CD4-positive, alpha-beta T cell treated with Interleukin-10 for 1 hour (primary cell): ENCODE results near the gene SPPL2B.
"Not testable (repeated sequence)": the region's sequence is repeated elsewhere in the genome, so short reads cannot be mapped to it uniquely, and the experiment has no call there.

ENCODE experiments used
- DNase-seq: peaks from one replicate; pipeline ENCODE4 v3.0.0-alpha.2; 2020

SPPL2B gene

DNA sequence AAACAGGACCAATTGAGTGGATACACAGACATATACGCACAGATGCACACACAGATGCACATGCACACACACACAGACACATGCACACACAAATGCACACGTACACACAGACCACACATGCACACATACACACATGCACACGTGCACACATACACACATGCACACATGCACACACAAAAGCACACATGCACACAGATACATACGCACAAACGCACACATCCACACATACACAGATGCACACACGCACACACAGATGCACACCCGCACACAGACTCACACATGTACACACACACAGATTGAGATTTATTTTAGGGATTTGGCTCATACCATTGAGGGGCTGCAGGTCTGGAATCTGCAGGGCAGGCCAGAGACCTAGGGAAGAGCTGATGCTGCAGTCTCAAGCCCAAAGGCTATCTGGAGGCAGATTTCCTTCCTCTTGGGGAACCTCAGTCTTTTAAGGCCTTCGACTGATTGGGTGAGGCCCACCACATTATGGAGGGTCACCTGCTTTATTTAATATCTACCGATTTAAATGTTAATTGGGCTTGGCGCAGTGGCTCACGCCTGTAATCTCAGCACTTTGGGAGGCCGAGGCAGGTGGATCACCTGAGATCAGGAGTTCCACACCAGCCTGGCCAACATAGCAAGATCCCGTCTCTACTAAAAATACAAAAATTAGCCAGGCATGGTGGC, 54.2 kb downstream of the SPPL2B start:
- DNase-seq: no peak

DNA sequence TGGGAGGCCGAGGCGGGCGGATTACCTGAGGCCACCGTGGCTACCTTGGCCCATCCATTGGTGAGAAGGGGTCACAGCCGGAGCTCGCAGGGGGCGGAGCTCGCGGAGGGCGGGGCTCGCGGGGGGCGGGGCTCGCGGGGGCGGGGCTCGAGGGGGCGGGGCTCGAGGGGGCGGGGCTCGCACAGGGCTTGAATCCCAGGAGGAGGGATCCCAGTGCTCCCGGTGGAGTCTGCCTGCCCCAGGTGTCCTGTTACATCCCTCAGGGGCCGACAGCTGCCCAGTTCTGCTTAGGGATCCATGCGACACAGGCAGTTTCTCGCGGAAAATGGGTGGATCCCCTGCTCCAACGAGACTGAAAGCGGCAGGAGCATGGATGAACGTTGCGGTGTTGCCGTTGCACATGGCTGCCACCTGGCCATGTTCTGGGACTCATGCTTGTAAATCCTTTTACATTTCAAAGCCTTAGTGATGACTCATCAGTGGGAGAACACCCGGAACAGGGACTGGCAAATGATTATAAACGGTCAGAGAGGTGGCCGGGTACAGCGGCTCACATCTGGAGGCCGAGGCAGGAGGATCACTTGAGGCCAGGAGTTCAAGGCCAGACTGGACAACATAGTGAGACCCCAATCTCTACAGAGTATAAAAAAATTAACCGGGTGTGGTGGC, 56.7 kb downstream of the SPPL2B start:
- DNase-seq: no peak

DNA sequence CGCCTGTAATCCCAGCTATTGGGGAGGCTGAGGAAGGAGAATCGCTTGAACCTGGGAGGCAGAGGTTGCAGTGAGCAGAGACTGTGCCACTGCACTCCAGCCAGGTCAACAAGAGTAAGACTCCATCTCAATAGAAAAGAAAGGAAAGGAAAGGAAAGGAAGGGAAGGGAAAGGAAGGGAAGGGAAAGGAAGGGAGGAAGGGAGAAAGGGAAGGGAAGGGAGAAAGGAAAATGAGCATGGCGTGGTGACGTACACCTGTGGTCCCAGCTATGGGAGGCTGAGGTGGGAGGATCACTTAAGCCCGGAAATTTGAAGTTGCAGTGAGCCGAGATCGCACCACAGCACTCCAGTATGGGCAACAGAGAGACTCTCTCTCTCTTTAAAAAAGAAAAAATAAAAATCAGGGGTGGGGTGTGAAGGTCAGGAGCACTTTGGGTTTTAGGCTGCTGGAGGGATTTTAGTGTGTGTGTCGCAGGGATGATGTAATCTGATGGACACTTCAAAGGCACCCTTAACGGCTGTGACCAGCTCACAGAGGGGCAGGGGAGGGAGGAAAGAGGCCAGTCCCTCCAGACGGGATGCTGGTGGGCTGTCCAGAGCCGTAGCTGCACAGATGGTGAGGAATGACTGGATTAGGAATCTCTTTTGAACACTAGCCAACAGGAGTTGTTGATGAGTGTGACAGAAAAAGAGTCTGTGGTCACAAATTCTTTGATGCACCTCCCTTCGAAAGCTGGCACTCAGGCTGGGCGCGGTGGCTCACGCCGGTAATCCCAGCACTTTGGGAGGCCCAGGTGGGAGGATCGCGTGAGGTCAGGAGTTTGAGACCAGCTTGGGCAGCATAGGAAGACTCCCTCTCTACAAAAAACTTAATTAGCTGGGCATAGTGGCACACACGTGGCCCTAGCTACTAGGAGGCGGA, 59.1 kb downstream of the SPPL2B start:
- no peak for DNase-seq

DNA sequence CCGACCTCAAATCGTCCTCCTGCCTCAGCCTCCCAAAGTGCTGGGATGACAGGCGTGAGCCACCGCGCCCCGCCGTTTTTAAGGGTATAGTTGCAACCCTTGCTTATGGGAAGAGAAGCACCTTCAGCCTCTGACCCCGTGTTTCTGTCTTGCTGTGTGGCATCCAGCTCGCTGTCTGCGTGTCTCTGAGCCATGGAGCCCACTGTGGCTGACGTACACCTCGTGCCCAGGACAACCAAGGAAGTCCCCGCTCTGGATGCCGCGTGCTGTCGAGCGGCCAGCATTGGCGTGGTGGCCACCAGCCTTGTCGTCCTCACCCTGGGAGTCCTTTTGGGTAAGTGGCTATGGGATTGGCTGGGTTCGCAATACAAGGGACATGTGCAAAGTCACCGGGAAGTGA, 61.1 kb downstream of the SPPL2B start:
- no peak for DNase-seq

DNA sequence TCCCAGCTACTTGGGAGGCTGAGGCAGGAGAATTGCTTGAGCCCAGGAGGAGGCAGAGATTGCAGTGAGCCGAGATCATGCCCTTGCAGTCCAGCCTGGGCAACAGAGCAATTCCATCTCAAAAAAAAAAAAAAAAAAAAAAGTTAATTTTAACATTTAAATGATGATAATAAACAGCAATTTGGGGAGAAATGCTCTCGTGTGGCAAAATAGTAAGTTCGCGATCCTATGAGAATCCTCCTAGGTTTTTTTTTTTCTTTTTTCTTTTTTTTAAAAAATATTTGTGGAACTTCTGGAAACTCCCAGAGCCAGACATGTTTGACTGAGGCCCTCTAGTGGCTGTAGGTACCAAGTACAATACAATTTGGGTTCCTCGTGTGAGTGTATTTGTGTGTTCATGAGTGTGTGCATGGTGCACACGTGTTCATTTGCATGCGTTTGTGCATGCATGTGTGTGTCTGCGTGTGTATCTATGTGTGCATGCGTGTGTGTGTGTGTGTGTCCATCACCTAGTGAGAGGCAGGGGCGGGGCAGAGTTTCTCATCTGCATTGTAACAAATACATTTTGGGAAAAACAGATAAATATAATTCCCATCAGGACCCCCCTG, 62.7 kb downstream of the SPPL2B start:
- DNase-seq: peak; percentile 75

DNA sequence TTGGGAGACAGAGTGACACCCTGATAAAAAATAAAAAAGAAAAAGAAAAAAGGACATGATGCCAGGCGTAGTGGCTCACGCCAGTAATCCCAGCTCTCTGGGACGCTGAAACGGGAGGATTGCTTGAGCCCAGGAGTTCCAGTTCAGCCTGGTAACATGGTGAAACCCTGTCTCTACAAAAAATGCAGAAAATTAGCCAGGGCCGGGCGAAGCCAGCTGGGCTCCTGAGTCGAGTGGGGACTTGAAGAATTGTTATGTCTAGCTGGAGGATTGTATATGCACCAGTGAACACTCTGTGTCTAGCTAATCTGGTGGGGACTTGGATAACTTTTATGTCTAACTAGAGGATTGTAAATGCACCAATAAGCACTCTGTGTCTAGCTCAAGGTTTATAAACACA, 63.9 kb downstream of the SPPL2B start:
- no peak for DNase-seq

DNA sequence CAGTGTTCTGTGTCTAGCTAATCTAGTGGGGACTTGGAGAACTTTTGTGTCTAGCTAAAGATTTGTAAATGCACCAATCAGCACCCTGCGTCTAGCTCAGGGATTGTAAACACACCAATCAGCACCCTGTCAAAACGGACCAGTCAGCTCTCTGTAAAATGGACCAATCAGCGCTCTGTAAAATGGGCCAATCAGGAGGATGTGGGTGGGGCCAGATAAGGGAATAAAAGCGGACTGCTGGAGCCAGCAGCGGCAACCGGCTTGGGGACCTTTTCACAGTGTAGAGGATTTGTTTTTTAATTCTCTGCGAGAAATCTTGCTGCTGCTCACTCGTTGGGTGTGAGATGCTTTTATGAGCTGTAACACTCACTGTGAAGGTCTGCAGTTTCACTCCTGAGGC, 64.4 kb downstream of the SPPL2B start:
- peak; percentile 19 for DNase-seq

DNA sequence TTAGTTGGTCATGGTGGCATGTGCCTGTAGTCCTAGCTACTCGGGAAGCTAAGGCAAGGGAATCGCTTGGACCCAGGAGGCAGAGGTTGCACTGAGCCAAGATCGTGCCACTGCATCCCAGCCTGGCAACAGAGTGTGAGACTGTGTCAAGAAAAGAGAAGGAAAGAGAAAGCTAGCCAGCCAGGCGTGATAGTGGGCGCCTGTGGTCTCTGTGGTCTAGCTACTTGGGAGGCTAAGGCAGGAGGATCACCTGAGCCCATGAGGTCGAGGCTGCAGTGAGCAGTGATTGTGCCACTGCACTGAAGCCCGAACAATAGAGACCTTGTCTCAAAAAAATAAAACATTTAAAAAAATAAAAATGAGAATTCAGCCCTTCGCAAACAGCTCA, 65.6 kb downstream of the SPPL2B start:
- peak; percentile 28 for DNase-seq

DNA sequence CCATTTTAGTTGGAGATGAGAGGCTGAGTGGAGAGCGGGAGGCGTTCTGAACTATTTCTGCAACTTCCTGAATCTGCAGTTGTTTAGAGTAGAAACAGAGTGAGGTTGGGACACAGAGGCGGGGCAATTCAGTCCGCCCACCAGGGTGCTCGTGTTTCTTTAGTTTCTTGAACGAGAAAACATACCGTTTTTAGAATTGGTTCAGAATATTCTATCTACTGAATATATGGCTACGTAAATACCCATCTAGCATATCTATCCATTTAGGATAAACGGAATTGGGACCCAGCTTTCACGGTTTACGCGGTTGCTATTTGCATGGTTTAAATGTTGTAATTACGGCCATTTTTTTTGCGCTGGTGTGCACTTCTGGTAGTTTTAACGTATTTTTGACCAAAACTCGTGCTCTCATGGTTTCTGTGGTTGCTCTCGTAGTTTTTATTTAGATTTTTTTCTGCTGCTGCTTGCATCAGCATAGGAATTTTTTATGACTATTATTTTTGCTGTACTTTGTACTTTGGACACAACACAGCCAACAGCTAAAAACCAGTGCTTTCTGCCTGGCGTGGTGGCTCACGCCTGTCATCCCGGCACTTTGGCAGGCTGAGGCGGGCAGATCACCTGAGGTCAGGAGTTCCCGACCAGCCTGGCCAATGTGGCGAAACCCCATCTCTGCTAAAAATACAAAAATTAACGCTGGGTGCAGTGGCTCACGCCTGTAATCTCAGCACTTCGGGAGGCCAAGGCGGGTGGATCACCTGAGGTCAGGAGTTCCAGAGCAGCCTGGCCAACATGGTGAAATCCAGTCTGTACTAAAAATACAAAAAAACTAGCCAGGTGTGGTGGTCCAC, 66.2 kb downstream of the SPPL2B start:
- no peak for DNase-seq

DNA sequence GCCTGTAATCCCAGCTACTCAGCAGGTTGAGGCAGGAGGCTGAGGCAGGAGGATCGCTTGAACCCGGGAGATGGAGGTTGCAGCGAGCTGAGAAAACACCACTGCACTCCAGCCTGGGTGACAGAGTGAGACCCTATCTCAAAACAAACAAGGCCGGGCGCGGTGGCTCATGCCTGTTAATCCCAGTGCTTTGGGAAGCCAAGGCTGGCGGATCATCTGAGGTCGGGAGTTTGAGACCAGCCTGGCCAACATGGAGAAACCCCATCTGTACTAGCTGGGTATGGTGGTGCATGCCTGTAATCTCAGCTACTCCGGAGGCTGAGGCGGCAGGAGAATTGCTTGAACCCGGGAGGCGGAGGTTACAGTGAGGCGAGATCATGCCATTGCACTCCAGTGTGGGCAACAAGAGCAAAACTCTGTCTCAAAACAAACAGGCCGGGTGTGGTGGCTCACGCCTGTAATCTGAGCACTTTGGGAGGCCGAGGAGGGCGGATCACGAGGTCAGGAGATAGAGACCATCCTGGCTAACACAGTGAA, 66.9 kb downstream of the SPPL2B start:
- not testable (repeated sequence) for DNase-seq

DNA sequence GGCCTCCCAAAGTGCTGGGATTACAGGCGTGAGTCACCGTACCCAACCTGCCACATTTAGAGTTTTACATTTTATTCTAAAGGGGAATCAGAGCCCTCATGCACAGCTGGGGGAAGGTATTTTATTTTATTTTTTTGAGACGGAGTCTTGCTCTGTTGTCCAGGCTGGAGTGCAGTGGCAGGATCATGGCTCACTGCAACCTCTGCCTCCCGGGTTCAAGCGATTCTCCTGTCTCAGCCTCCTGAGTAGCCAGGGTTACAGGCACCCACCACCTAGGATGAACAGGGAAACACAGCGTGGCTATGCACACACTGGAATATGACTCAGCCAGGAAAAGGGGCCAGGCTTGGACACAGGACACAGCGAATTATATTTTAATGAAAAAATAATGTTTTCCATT, 68.7 kb downstream of the SPPL2B start:
- DNase-seq: not testable (repeated sequence)

DNA sequence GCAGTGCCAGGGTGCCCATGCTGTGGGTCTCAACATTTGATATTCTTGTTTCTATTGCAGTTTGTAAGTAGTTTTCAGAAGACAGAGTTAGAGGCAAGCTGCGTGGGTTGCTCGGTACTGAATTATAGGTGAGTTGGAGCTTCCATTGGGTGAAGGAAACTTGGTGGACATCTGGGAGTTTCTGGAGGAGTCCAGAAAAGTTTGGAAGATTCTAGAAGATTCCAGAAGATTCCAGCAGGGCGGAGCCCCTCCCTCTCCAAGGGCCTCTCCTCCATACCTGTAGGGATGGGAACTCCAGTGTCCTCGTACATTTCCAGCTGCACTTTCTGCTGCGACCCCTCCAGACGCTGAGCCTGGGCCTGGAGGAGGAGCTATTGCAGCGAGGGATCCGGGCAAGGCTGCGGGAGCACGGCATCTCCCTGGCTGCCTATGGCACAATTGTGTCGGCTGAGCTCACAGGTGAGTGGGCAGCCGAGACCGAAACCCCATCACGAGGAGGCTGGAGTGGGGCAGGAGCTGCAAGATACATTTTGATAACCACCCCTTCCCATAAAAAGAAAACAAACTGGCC, 70.3 kb downstream of the SPPL2B start:
- no peak for DNase-seq

DNA sequence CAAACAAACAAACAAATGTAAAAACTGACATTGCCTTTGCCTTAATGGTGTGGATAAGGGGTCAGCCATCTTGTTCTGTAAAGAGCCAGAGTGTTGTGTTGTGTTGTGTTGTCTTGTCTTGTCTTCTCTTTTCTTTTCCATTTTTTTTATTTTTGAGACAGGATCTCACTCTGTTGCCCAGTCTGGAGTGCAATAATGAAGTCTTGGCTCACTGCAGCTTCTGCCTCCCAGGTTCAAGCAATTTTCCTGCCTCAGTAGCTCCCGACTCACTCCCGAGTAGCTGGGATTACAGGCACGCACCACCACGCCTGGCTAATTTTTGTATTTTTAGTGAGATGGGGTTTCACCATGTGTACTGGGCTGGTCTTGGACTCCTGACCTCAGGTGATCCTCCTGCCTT, 71.1 kb downstream of the SPPL2B start:
- no peak for DNase-seq
